DND-41 (cell line): ENCODE data around the gene FRRS1L.

Source experiments
- ATAC-seq: fragments of 200-7000 bp; cut with Tn5 transposase; 3 replicates; pipeline ENCODE4 v1.9.1; 2021; ENCODE audit warnings: low read depth; ENCODE audit not compliant: insufficient read depth
- DNase-seq: peaks from one replicate; pipeline ENCODE4 v3.0.0-alpha.2; 2020
- H2AFZ ChIP-seq: 2 replicates; pipeline ENCODE4 v1.6.0; 2012; ENCODE audit warnings: low read depth, low read length
- H3K27ac ChIP-seq: 2 replicates; pipeline ENCODE4 v1.5.1; 2012; ENCODE audit warnings: low read length, inconsistent platforms
- H3K27me3 ChIP-seq: fragments of 200-600 bp; sonication (generic); 2 replicates; pipeline ENCODE4 v1.6.0; 2012; ENCODE audit warnings: low read length, mild to moderate bottlenecking, inconsistent platforms; ENCODE audit not compliant: insufficient read depth, poor library complexity
- H3K36me3 ChIP-seq: 2 replicates; pipeline ENCODE4 v1.5.1; 2012; ENCODE audit warnings: low read length, inconsistent platforms; ENCODE audit not compliant: insufficient read depth
- H3K4me1 ChIP-seq: 2 replicates; pipeline ENCODE4 v1.5.1; 2012; ENCODE audit warnings: mild to moderate bottlenecking, low read length; ENCODE audit not compliant: insufficient read depth
- H3K4me2 ChIP-seq: 2 replicates; pipeline ENCODE4 v1.6.0; 2012; ENCODE audit warnings: mild to moderate bottlenecking, moderate library complexity, low read length, inconsistent platforms; ENCODE audit not compliant: insufficient read depth
- H3K4me3 ChIP-seq, 2 experiments: fragments of 200-600 bp in 1 of 2; shearing (Covaris generic) in 1 of 2; 2 replicates each; pipeline ENCODE4 v1.5.1; 2012 to 2016; ENCODE audit warnings: inconsistent platforms in 2 of 2, low read length in 2 of 2, mild to moderate bottlenecking in 2 of 2, low read depth in 1 of 2, moderate library complexity in 1 of 2
- H3K79me2 ChIP-seq: 2 replicates; pipeline ENCODE4 v1.6.0; 2012; ENCODE audit warnings: low read length, inconsistent platforms; ENCODE audit not compliant: insufficient read depth
- H3K9ac ChIP-seq: 2 replicates; pipeline ENCODE4 v1.6.0; 2012; ENCODE audit warnings: low read depth, mild to moderate bottlenecking, inconsistent platforms, low read length, moderate library complexity
- H3K9me3 ChIP-seq: 2 replicates; pipeline ENCODE4 v1.5.1; 2012; ENCODE audit warnings: low read length, moderate library complexity, mild to moderate bottlenecking, inconsistent platforms; ENCODE audit not compliant: insufficient read depth, severe bottlenecking
- H4K20me1 ChIP-seq: 2 replicates; pipeline ENCODE4 v1.6.0; 2012; ENCODE audit warnings: low read length; ENCODE audit not compliant: insufficient read depth
- EZH2 ChIP-seq: IDR thresholded peaks from 3 replicates; pipeline ENCODE4 v1.6.1; 2012; ENCODE audit warnings: borderline replicate concordance, low read depth, mild to moderate bottlenecking, moderate library complexity, low read length, inconsistent platforms; ENCODE audit not compliant: severe bottlenecking
- TF ChIP-seq, protein P1 (sequence below): IDR thresholded peaks from 2 replicates; pipeline ENCODE4 v1.5.1; 2012; ENCODE audit warnings: borderline replicate concordance, low read length, moderate library complexity, mild to moderate bottlenecking; ENCODE audit not compliant: poor library complexity, severe bottlenecking; ENCODE audit errors: extremely low read depth

Gene FRRS1L

GRCh38 chr9:109212768-109213167 is 45.7 kb upstream of the FRRS1L start:
- Histone ChIP-seq H3K9me3 (no peaks in the 10 kb centered on the region), H3K4me3 (no peak overlapping the region), H3K9ac (no peak overlapping the region), H3K27ac (no peak overlapping the region), H3K36me3 (no peaks in the 10 kb centered on the region), H4K20me1 (no peaks in the 10 kb centered on the region), H3K27me3 (peaks cover 3% of the 10 kb centered on the region), H2AFZ (no peak overlapping the region), H3K4me2 (no peak overlapping the region), H3K79me2 (no peaks in the 10 kb centered on the region), H3K4me1 (no peaks in the 10 kb centered on the region)
- DNase-seq, result no peak
- TF ChIP-seq, protein P1, sequence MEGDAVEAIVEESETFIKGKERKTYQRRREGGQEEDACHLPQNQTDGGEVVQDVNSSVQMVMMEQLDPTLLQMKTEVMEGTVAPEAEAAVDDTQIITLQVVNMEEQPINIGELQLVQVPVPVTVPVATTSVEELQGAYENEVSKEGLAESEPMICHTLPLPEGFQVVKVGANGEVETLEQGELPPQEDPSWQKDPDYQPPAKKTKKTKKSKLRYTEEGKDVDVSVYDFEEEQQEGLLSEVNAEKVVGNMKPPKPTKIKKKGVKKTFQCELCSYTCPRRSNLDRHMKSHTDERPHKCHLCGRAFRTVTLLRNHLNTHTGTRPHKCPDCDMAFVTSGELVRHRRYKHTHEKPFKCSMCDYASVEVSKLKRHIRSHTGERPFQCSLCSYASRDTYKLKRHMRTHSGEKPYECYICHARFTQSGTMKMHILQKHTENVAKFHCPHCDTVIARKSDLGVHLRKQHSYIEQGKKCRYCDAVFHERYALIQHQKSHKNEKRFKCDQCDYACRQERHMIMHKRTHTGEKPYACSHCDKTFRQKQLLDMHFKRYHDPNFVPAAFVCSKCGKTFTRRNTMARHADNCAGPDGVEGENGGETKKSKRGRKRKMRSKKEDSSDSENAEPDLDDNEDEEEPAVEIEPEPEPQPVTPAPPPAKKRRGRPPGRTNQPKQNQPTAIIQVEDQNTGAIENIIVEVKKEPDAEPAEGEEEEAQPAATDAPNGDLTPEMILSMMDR, result no peak
- no peak for TF ChIP-seq EZH2
- ATAC-seq, result no peak

- no peak overlapping the region for H3K27ac ChIP-seq
- H3K9me3 ChIP-seq, result no peaks in the 10 kb centered on the region
- ATAC-seq, result no peak
- H3K79me2 ChIP-seq, result no peaks in the 10 kb centered on the region
- H3K4me1 ChIP-seq, result no peaks in the 10 kb centered on the region
- H3K4me3 ChIP-seq, result no peak overlapping the region
- peaks cover 7% of the 10 kb centered on the region for H3K27me3 ChIP-seq
- TF ChIP-seq, protein P1, result no peak
- no peak for TF ChIP-seq EZH2
- H3K9ac ChIP-seq, result no peak overlapping the region
- DNase-seq, result peak; percentile 10
- H3K36me3 ChIP-seq, result no peaks in the 10 kb centered on the region
- H2AFZ ChIP-seq, result no peak overlapping the region
- no peaks in the 10 kb centered on the region for H4K20me1 ChIP-seq
- H3K4me2 ChIP-seq, result no peak overlapping the region
Observed at GRCh38 chr9:109206670-109207069, 39.6 kb upstream of the FRRS1L start.

- no peak for ATAC-seq
- no peak overlapping the region for H3K27ac ChIP-seq
- H3K4me1 ChIP-seq, result no peaks in the 10 kb centered on the region
Observed at GRCh38 chr9:109205526-109205925, 38.5 kb upstream of the FRRS1L start.

More at GRCh38 chr9:109205526-109205925, 38.5 kb upstream of the FRRS1L start:
- DNase-seq, result no peak
- H3K9me3 ChIP-seq, result no peaks in the 10 kb centered on the region
- no peak overlapping the region for H3K4me2 ChIP-seq
- no peaks in the 10 kb centered on the region for H3K36me3 ChIP-seq
- no peak overlapping the region for H3K4me3 ChIP-seq
- H3K27me3 ChIP-seq, result peaks cover 7% of the 10 kb centered on the region
- TF ChIP-seq EZH2, result no peak
- TF ChIP-seq, protein P1, result no peak
- no peak overlapping the region for H2AFZ ChIP-seq
- H4K20me1 ChIP-seq, result no peaks in the 10 kb centered on the region
- H3K9ac ChIP-seq, result no peak overlapping the region
- no peaks in the 10 kb centered on the region for H3K79me2 ChIP-seq
